Suprapubic skin (tissue), 4 donors: ENCODE data around the gene FDPS.

Experiments used
- CTCF ChIP-seq, 2 donors: fragments of 200-600 bp in 1 of 2; fragments of 450-650 bp in 1 of 2; sonication (generic) in 1 of 2; IDR thresholded peaks; one replicate each; pipeline ENCODE4 v1.5.1; 2016 to 2019; ENCODE audit warnings: antibody characterized with exemption in 2 of 2, mild to moderate bottlenecking in 1 of 2, moderate library complexity in 1 of 2
- POLR2A ChIP-seq, 2 donors: fragments of 450-650 bp; IDR thresholded peaks; one replicate each; pipeline ENCODE4 v1.6.1; 2017; ENCODE audit warnings: antibody characterized with exemption in 2 of 2, mild to moderate bottlenecking in 2 of 2, moderate library complexity in 2 of 2
- POLR2AphosphoS5 ChIP-seq, 3 donors: sonication (generic); formaldehyde crosslinking; IDR thresholded peaks; one replicate each; pipeline ENCODE4 v1.6.1; 2017; ENCODE audit warnings: antibody characterized with exemption in 3 of 3

GRCh38 chr1:155285063-155285462 is 23.6 kb upstream of the FDPS start:
- TF ChIP-seq POLR2A (IDR thresholded peaks at IDR 0.05) (no peak), POLR2AphosphoS5 (IDR thresholded peaks at IDR 0.05) (no peak), CTCF (IDR thresholded peaks at IDR 0.05) (no peak)
